GM12878 (cell line): ENCODE measurements around the gene ADGRV1. TPM values are rescaled to one million over a fixed set of nuclear protein-coding genes. Genes with fewer than 3 reads are reported as not detected.

Experiments
- ATAC-seq: fragments of 200-7000 bp; cut with Tn5 transposase; 3 replicates; pipeline ENCODE4 v1.9.1; 2020; ENCODE audit warnings: mild to moderate bottlenecking, moderate library complexity
- BruUV-seq: library from RNA; stranded (reverse); fragments of 400-500 nt; replicated peaks from 2 replicates; lab custom pipeline; 2021; lab: Mats Ljungman, UMichigan
- CTCF ChIA-PET: fragments of 300-600 bp; sonication (Branson Sonifier 250); formaldehyde crosslinking; extraction: SDS; loops from one replicate; lab custom pipeline; 2021; ENCODE audit warnings: inconsistent platforms; lab: Yijun Ruan, JAX
- POLR2A ChIA-PET: fragments of 350-600 bp; formaldehyde crosslinking; extraction: SDS; loops from one replicate; lab custom pipeline; 2021; ENCODE audit warnings: inconsistent platforms; lab: Charles Lee
- RAD21 ChIA-PET: fragments of 300-600 bp; sonication (Branson Sonifier 250); formaldehyde crosslinking; loops from one replicate; lab custom pipeline; 2023; ENCODE audit warnings: antibody characterized with exemption; ENCODE audit not compliant: unreplicated experiment; lab: Charles Lee
- SMC1A ChIA-PET: fragments of 300-600 bp; sonication (Branson Sonifier 250); formaldehyde crosslinking; loops from one replicate; lab custom pipeline; 2023; ENCODE audit not compliant: unreplicated experiment, uncharacterized antibody; lab: Charles Lee
- DNase-seq: peaks from one replicate; pipeline ENCODE4 v3.0.0-alpha.2; 2011; ENCODE audit warnings: low read depth, low spot score
- FAIRE-seq: peaks from 3 replicates; lab custom pipeline; 2011; peaks lifted over from hg19 to GRCh38; lab: Jason Lieb, UNC
- H2AFZ ChIP-seq: 2 replicates; pipeline ENCODE4 v1.6.0; 2011; ENCODE audit warnings: low read depth, low read length, control low read depth; ENCODE audit not compliant: control insufficient read depth
- H3K27ac ChIP-seq: 2 replicates; pipeline ENCODE4 v1.5.1; 2011; ENCODE audit warnings: control low read depth; ENCODE audit not compliant: control insufficient read depth, insufficient read depth
- H3K27me3 ChIP-seq, 2 experiments: replicated peaks in 1 of 2; 2 replicates each; pipeline versions ENCODE4 v1.6.0 to v1.6.1; 2011; ENCODE audit warnings: low read length in 1 of 2; ENCODE audit not compliant: control insufficient read depth in 2 of 2, insufficient read depth in 2 of 2
- H3K36me3 ChIP-seq, 2 experiments: 2 replicates each; pipeline ENCODE4 v1.5.1; 2011; ENCODE audit warnings: low read length in 1 of 2; ENCODE audit not compliant: control insufficient read depth in 2 of 2, insufficient read depth in 2 of 2
- H3K4me1 ChIP-seq: 2 replicates; pipeline ENCODE4 v1.6.1; 2011; ENCODE audit warnings: mild to moderate bottlenecking, low read length, moderate library complexity, mixed read lengths; ENCODE audit not compliant: control insufficient read depth, insufficient read depth
- H3K4me2 ChIP-seq: 2 replicates; pipeline ENCODE4 v1.6.0; 2011; ENCODE audit warnings: control low read depth; ENCODE audit not compliant: control insufficient read depth, insufficient read depth
- H3K4me3 ChIP-seq: fragments of 200-600 bp; sonication (generic); 2 replicates; pipeline ENCODE4 v1.5.1; 2016
- H3K79me2 ChIP-seq: 2 replicates; pipeline ENCODE4 v1.6.0; 2011; ENCODE audit warnings: low read length; ENCODE audit not compliant: control insufficient read depth, insufficient read depth
- H3K9ac ChIP-seq: 2 replicates; pipeline ENCODE4 v1.8.0; 2011; ENCODE audit warnings: low read length, control low read depth, mixed read lengths; ENCODE audit not compliant: control insufficient read depth, insufficient read depth
- H3K9me3 ChIP-seq: replicated peaks from 3 replicates; pipeline ENCODE4 v1.5.1; 2011; ENCODE audit warnings: mild to moderate bottlenecking, low read length; ENCODE audit not compliant: control insufficient read depth, insufficient read depth
- H4K20me1 ChIP-seq: 2 replicates; pipeline ENCODE4 v1.6.0; 2011; ENCODE audit not compliant: control insufficient read depth, insufficient read depth
- ATF7 ChIP-seq: fragments of 450-650 bp; IDR thresholded peaks from 2 replicates; pipeline ENCODE4 v1.6.1; 2016; ENCODE audit warnings: low read depth, mild to moderate bottlenecking
- CHD2 ChIP-seq: IDR thresholded peaks from 2 replicates; pipeline ENCODE4 v1.6.1; 2011; ENCODE audit warnings: low read depth, low read length, improper control_type of control experiment, borderline replicate concordance
- JUND ChIP-seq: IDR thresholded peaks from 2 replicates; pipeline ENCODE4 v1.6.1; 2012; ENCODE audit warnings: low read depth, mild to moderate bottlenecking, low read length, improper control_type of control experiment, moderate library complexity
- MEF2A ChIP-seq: IDR thresholded peaks from 2 replicates; pipeline ENCODE4 v1.6.1; 2011; ENCODE audit warnings: low read depth, mild to moderate bottlenecking, low read length, moderate library complexity; ENCODE audit not compliant: insufficient read depth
- MEF2B ChIP-seq: fragments of 450-650 bp; IDR thresholded peaks from 2 replicates; pipeline ENCODE4 v1.6.1; 2018; ENCODE audit warnings: mild to moderate bottlenecking, moderate library complexity; ENCODE audit not compliant: partially characterized antibody, poor library complexity, severe bottlenecking
- NFIC ChIP-seq: IDR thresholded peaks from 2 replicates; pipeline ENCODE4 v1.6.1; 2012; ENCODE audit warnings: low read depth, mild to moderate bottlenecking, inconsistent platforms, low read length, moderate library complexity
- PAX5 ChIP-seq: IDR thresholded peaks from 2 replicates; pipeline ENCODE4 v1.6.1; 2011; ENCODE audit warnings: low read depth, low read length, borderline replicate concordance
- POLR2AphosphoS2 ChIP-seq: IDR thresholded peaks from 2 replicates; pipeline ENCODE4 v1.6.1; 2011; ENCODE audit warnings: low read depth, mild to moderate bottlenecking, low read length, improper control_type of control experiment, moderate library complexity
- SRF ChIP-seq, 2 experiments: IDR thresholded peaks; 2 replicates each; pipeline ENCODE4 v1.6.1; 2011; ENCODE audit warnings: low read depth in 2 of 2, low read length in 2 of 2, mild to moderate bottlenecking in 1 of 2, moderate library complexity in 1 of 2
- TBL1XR1 ChIP-seq: IDR thresholded peaks from 2 replicates; pipeline ENCODE4 v1.6.1; 2012; ENCODE audit warnings: low read depth, low read length, improper control_type of control experiment
- ZSCAN29 ChIP-seq: fragments of 450-650 bp; IDR thresholded peaks from 2 replicates; pipeline ENCODE4 v1.6.1; 2017; ENCODE audit warnings: mild to moderate bottlenecking, moderate library complexity
- WGBS: methylation state at CpG from one replicate; pipeline ENCODE4 v1.1.6; 2016; ENCODE audit warnings: low lambda C conversion rate; ENCODE audit not compliant: insufficient replicate concordance, insufficient coverage; ENCODE audit errors: missing lambda C conversion rate; 5-methylcytosine and 5-hydroxymethylcytosine counted together
- in situ Hi-C: fragments of 300-500 bp; cut with MboI; formaldehyde crosslinking; loops from 9 replicates; pipeline ENCODE4 v1.14.3; 2018; ENCODE audit warnings: mixed read lengths
- intact Hi-C: fragments of 100-400 bp; cut with micrococcal nuclease; formaldehyde crosslinking; loops from one replicate; pipeline ENCODE4 v1.14.2; 2022; ENCODE audit not compliant: unreplicated experiment
- polyA plus RNA-seq, 11 experiments: library from polyadenylated mRNA; depleted of rRNA in 4 of 11; unstranded in 6 of 11; stranded (reverse) in 5 of 11; fragments of >200 nt; fragmentation: Nextera tagmentation in 4 of 11; fragmentation: Illumina TruSeq in 1 of 11; extraction: Ambion mirVana in 4 of 11; extraction: Trizol in 1 of 11; gene quantifications; 1 replicate in 1 of 11; 2 replicates in 10 of 11; pipeline versions ENCODE4 v1.2.1 to v1.2.3, GENCODE V29; 2011 to 2016; ENCODE audit warnings: inconsistent platforms in 2 of 11, missing spikeins in 2 of 11, low read depth in 1 of 11
- total RNA-seq, 4 experiments: library from RNA; depleted of rRNA in 3 of 4; stranded (reverse); fragments of >200 nt in 3 of 4; fragmentation: Illumina TruSeq in 1 of 4; extraction: Trizol in 1 of 4; gene quantifications; 2 replicates each; pipeline versions ENCODE4 v1.2.1 to v1.2.3, GENCODE V29; 2013 to 2021
- TF ChIP-seq, protein P1 (sequence below): fragments of 450-650 bp; IDR thresholded peaks from 2 replicates; pipeline ENCODE4 v1.6.1; 2017; ENCODE audit warnings: mild to moderate bottlenecking
- TF ChIP-seq, protein P2 (sequence below): fragments of 150-350 bp; IDR thresholded peaks from 2 replicates; pipeline ENCODE4 v1.6.1; 2014; ENCODE audit warnings: mild to moderate bottlenecking, low read depth, low read length

ADGRV1 gene
- total and polyA plus RNA-seq, 10 of the 15 experiments (the other 5 are each of a cell fraction or from before 2014, with no cell fraction given), result 0.04 to 8.1 (median 0.16) TPM; not detected in 1

DNA sequence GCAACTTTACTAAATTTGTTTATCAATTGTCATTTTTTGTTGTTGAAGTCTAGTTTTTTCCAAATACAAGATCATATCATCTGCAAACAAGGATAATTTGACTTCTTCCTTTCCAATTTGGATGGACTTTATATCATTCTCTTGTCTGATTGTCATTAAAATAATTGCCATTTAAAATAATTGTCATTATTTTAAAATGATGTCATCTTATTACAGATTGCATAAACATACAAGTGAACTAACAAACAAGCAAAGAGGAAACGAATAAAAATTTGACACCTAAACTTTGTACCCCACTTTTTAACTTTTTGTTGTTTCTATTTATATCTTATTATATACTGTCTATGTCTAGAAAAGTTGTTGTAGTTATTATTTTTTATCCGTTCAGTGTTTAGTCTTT, 275.2 kb downstream of the ADGRV1 start:
- RAD21 ChIA-PET, result no interaction called here
- POLR2A ChIA-PET, result no interaction called here
- no peak overlapping the region for H3K4me2 ChIP-seq
- in situ Hi-C loops (no loop called here), intact Hi-C loops (no loop called here)
- no peaks in the 10 kb centered on the region for H4K20me1 ChIP-seq
- H3K27ac ChIP-seq, result no peak overlapping the region
- H3K79me2 ChIP-seq, result no peaks in the 10 kb centered on the region
- TF ChIP-seq JUND (no peak), ATF7 (0 out of 2 replicates have a peak, but pooled peaks have one; percentile 41)
- TF ChIP-seq, protein P1, sequence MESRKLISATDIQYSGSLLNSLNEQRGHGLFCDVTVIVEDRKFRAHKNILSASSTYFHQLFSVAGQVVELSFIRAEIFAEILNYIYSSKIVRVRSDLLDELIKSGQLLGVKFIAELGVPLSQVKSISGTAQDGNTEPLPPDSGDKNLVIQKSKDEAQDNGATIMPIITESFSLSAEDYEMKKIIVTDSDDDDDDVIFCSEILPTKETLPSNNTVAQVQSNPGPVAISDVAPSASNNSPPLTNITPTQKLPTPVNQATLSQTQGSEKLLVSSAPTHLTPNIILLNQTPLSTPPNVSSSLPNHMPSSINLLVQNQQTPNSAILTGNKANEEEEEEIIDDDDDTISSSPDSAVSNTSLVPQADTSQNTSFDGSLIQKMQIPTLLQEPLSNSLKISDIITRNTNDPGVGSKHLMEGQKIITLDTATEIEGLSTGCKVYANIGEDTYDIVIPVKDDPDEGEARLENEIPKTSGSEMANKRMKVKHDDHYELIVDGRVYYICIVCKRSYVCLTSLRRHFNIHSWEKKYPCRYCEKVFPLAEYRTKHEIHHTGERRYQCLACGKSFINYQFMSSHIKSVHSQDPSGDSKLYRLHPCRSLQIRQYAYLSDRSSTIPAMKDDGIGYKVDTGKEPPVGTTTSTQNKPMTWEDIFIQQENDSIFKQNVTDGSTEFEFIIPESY, result no peak
- CTCF ChIA-PET, result no interaction called here
- H2AFZ ChIP-seq, result no peak overlapping the region
- no peak overlapping the region for H3K4me3 ChIP-seq
- no peaks in the 10 kb centered on the region for H3K36me3 ChIP-seq
- 45% methylated on average over 2 of the region's 2 CpGs for WGBS
- no peak overlapping the region for H3K9ac ChIP-seq
- BruUV-seq, result no TSS peak
- H3K9me3 ChIP-seq, result no peaks in the 10 kb centered on the region
- SMC1A ChIA-PET, result no interaction called here
- no peaks in the 10 kb centered on the region for H3K4me1 ChIP-seq
- ATAC-seq (no peak), DNase-seq (no peak), FAIRE-seq (no peak)
- H3K27me3 ChIP-seq, result no peaks in the 10 kb centered on the region

DNA sequence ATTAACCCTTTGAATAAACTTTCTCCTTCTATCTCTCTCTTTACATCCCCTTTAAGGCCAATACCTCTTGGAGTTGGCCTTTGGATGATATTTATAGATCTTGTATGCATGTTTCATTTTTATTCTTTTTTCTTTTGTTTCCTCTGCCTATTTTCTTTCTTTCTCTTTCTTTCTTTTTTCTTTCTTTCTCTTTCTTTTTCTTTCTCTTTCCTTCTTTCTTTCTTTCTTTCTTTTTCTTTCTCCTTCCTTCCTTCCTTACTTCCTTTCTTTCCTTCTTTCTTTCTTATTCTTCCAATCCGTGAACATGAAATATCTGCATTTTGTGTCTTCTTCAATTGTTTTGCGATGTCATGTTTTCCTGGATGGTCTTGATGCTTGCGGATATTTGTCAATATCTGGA, 276.1 kb downstream of the ADGRV1 start:
- no peak overlapping the region for H3K4me3 ChIP-seq
- H3K36me3 ChIP-seq, result no peaks in the 10 kb centered on the region
- in situ Hi-C loops (no loop called here), intact Hi-C loops (no loop called here)
- WGBS, result 90% methylated on average over 3 of the region's 3 CpGs
- ChIA-PET RAD21 (no interaction called here), POLR2A (no interaction called here), CTCF (no interaction called here), SMC1A (no interaction called here)
- H3K4me2 ChIP-seq, result no peak overlapping the region
- H3K9ac ChIP-seq, result no peak overlapping the region
- DNase-seq, result no peak
- no peaks in the 10 kb centered on the region for H3K4me1 ChIP-seq
- no peaks in the 10 kb centered on the region for H3K27me3 ChIP-seq
- H3K9me3 ChIP-seq, result no peaks in the 10 kb centered on the region
- no peaks in the 10 kb centered on the region for H3K79me2 ChIP-seq
- no peak for FAIRE-seq
- no peak overlapping the region for H3K27ac ChIP-seq
- BruUV-seq, result no TSS peak
- no peak overlapping the region for H2AFZ ChIP-seq
- ATAC-seq, result no peak
- no peaks in the 10 kb centered on the region for H4K20me1 ChIP-seq
- no peak for TF ChIP-seq CHD2
- TF ChIP-seq, protein P2, sequence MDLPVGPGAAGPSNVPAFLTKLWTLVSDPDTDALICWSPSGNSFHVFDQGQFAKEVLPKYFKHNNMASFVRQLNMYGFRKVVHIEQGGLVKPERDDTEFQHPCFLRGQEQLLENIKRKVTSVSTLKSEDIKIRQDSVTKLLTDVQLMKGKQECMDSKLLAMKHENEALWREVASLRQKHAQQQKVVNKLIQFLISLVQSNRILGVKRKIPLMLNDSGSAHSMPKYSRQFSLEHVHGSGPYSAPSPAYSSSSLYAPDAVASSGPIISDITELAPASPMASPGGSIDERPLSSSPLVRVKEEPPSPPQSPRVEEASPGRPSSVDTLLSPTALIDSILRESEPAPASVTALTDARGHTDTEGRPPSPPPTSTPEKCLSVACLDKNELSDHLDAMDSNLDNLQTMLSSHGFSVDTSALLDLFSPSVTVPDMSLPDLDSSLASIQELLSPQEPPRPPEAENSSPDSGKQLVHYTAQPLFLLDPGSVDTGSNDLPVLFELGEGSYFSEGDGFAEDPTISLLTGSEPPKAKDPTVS, result no peak
- TF ChIP-seq PAX5, result no peak
- no peak for TF ChIP-seq SRF (IDR thresholded peaks at IDR 0.05; ENCODE audit: low read depth in 2 of 2, low read length in 2 of 2)
- no peak for TF ChIP-seq TBL1XR1
- no peak for TF ChIP-seq MEF2A
- TF ChIP-seq NFIC, result no peak
- TF ChIP-seq MEF2B, result no peak
- no peak for TF ChIP-seq ZSCAN29
- TF ChIP-seq, protein P1, result no peak
- no peak for TF ChIP-seq POLR2AphosphoS2
- TF ChIP-seq ATF7, result no peak
